ENCODE measurements around the gene NKX2-1.
A peak's percentile ranks its signal among the peaks of the same experiment; 100 is the strongest.

NKX2-1 gene

DNA sequence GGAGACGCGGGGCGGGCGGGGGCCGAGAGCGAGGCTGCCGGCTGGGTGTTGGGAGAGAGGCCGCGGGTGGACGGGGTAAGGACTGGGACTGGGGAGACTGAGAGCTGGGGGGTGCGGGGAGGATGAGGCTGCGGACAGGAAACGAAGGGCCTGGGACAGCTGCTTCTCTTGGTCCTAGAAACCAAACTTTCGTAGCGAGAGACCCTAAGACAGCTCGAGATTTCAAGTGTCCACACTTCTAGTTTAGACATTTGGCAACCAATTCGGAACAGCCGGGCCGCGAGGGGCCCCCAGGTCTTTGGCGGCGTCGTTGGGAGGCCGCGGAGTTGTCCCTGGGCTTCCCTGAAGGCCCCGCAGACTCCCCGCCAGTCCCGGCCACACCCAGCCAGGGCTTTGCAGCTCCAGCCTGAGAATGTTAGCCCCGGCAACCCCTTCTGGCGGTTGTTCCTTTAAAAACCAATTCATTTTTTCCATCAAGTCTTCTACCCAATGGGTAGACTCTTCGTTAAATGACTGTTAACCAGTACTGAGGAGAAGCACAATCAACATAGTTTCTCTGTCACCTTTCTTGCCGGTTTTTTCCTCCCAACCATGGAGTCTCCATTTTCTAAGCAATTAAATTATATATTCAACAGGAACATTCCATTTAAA, 11.5 kb downstream of the NKX2-1 start:
- Histone ChIP-seq H3K9me3 (ENCODE audit: control insufficient read depth, insufficient read depth, low read length) (no peaks in the 10 kb centered on the region), H3K4me1 (ENCODE audit: control insufficient read depth, insufficient read depth, low read length) (peaks cover 15% of the 10 kb centered on the region), H3K9ac (ENCODE audit: low read depth, low read length) (no peak overlapping the region), H3K27me3 (ENCODE audit: control insufficient read depth, insufficient read depth, low read length) (peaks cover 96% of the 10 kb centered on the region), H3K4me3 (ENCODE audit: low read depth, low read length) (peak overlapping the region; percentile 33), H3K36me3 (ENCODE audit: control insufficient read depth, insufficient read depth, low read length) (no peaks in the 10 kb centered on the region)

DNA sequence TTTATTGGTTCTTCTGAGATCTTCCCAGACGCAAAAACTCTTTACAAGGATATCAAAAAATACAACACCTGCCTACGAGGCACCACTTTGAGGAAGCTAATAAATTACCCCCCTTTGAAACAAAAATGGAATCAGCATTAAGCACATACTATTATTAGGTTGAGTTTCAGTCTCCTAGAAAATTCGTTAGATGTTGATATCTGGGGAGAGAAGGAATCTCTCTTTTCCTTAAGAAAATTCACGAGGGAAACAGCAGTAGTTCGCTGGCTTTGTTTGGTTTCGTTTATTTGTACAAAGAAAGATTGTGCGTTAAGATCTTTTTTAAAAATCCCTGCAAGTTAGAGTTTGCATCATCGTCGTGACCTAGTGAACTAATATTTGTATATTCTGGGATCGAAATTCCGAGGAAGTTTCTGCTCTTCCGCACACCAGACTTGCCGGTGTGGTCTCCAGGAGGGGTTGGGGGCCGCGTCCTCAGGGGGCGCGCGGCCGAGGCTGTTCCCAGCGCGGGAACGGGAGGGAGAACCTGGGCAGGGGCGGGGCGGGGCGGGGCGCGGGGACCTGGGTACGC, 12.1 kb downstream of the NKX2-1 start:
- no peak overlapping the region for H3K9ac ChIP-seq (ENCODE audit: low read depth, low read length)
- peaks cover 96% of the 10 kb centered on the region for H3K27me3 ChIP-seq (ENCODE audit: control insufficient read depth, insufficient read depth, low read length)
- peaks cover 15% of the 10 kb centered on the region for H3K4me1 ChIP-seq (ENCODE audit: control insufficient read depth, insufficient read depth, low read length)
- no peaks in the 10 kb centered on the region for H3K9me3 ChIP-seq (ENCODE audit: control insufficient read depth, insufficient read depth, low read length)
- H3K36me3 ChIP-seq (ENCODE audit: control insufficient read depth, insufficient read depth, low read length), result no peaks in the 10 kb centered on the region
- no peak overlapping the region for H3K4me3 ChIP-seq (ENCODE audit: low read depth, low read length)

- H3K4me1 ChIP-seq (ENCODE audit: control insufficient read depth, insufficient read depth, low read length), result peaks cover 15% of the 10 kb centered on the region
- no peaks in the 10 kb centered on the region for H3K36me3 ChIP-seq (ENCODE audit: control insufficient read depth, insufficient read depth, low read length)
- peak overlapping the region; percentile 31 for H3K4me3 ChIP-seq (ENCODE audit: low read depth, low read length)
- no peak overlapping the region for H3K9ac ChIP-seq (ENCODE audit: low read depth, low read length)
- peaks cover 96% of the 10 kb centered on the region for H3K27me3 ChIP-seq (ENCODE audit: control insufficient read depth, insufficient read depth, low read length)
- H3K9me3 ChIP-seq (ENCODE audit: control insufficient read depth, insufficient read depth, low read length), result no peaks in the 10 kb centered on the region
Observed at GRCh38 chr14:36506732-36507614, 13.1 kb downstream of the NKX2-1 start.

DNA sequence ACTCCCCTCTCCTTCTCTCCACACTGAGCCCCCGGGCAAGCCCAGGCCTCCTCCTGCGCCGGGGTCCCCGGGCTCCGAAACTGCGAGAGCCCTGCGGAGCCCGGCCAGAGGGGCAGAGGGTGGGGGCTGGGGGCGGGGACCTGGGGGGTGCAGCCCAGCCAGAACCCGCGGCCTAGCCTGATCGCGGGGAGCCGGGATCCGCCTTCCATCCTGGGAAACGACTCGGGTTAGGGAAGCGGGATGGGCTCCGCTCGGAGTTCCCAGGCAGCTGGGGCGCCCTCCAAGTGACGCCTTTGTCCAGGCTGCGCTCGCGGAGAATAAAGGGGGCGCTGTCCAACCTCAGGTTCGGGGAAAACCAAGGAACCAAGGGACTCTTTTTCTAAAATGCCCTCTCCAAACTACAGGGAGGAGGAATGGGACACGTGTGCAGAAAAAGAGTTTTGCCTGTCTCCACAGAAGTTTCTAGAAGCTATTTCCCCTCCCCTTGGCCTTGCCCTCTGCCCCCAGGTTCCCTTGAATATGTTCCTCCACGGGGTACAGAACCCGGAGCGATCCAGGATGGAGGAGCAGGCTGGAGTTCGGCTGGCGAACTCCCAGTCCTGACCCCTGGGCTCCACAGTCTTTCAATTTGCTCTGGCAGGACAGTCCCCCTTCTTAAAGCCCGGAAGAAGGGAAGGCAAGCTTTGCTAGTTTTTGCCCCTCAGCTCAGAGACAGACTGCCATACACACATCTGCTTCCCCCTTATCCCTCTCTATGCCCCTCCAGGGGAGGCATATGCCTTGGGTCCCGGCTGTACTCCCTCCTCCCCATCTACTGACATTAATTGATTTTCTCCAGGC, 13.9 kb downstream of the NKX2-1 start:
- H3K4me3 ChIP-seq (ENCODE audit: low read depth, low read length), result peak overlapping the region; percentile 37
- H3K9me3 ChIP-seq (ENCODE audit: control insufficient read depth, insufficient read depth, low read length), result no peaks in the 10 kb centered on the region
- H3K36me3 ChIP-seq (ENCODE audit: control insufficient read depth, insufficient read depth, low read length), result no peaks in the 10 kb centered on the region
- peaks cover 96% of the 10 kb centered on the region for H3K27me3 ChIP-seq (ENCODE audit: control insufficient read depth, insufficient read depth, low read length)
- H3K4me1 ChIP-seq (ENCODE audit: control insufficient read depth, insufficient read depth, low read length), result peaks cover 15% of the 10 kb centered on the region
- no peak overlapping the region for H3K9ac ChIP-seq (ENCODE audit: low read depth, low read length)

DNA sequence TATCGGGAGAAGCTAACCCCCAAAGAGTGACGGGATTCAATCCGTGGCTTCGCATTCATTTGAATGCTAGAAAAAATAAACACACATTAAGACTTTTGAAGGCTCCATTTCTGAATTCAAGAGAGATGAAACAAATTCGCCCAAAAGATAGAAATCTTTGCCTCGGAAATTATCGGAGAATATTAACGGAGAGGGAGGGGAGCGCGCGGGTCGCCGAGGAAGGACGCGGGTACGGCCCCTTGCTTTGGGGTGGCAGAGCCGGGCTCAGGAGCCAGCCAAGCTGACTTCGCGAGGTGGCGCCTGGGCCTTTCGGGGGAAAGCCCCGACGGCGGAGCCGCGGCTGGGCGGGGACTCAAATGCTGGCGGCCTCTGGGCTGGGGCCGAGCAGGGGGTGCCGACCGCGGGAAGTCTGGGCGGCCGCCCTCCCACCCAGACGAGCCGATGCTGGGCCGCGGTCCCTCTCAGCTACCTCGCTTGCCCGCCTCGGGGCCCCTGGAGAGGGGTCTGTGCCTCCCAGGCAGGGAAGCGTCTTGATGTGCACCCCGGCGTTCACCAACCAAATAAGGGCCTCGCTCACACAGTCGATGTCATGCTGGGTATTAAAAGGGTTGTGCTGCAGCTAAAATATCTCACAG, 14.7 kb downstream of the NKX2-1 start:
- no peaks in the 10 kb centered on the region for H3K9me3 ChIP-seq (ENCODE audit: control insufficient read depth, insufficient read depth, low read length)
- peaks cover 15% of the 10 kb centered on the region for H3K4me1 ChIP-seq (ENCODE audit: control insufficient read depth, insufficient read depth, low read length)
- H3K4me3 ChIP-seq (ENCODE audit: low read depth, low read length), result peak overlapping the region; percentile 37
- H3K27me3 ChIP-seq (ENCODE audit: control insufficient read depth, insufficient read depth, low read length), result peaks cover 96% of the 10 kb centered on the region
- no peaks in the 10 kb centered on the region for H3K36me3 ChIP-seq (ENCODE audit: control insufficient read depth, insufficient read depth, low read length)
- no peak overlapping the region for H3K9ac ChIP-seq (ENCODE audit: low read depth, low read length)

DNA sequence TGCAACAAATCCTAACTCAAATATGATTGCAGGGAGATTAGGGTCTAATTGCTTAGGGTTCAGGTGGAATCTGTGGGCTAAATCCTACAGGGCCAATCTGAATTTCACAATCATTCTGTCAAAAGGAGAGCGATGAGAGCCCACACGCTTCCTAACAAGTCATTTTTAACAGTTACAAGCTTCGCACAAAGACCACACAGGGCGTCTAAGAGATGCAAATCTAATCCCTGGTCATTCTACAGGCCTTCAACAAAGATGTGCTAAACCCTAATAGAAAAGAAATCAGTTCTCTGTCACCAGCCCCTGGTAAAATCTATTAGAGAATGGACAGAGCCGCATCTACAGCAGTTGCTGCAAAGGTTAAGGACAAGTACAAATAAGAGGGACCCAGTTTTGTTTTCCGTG, 15.3 kb downstream of the NKX2-1 start:
- Histone ChIP-seq H3K9ac (ENCODE audit: low read depth, low read length) (no peak overlapping the region), H3K36me3 (ENCODE audit: control insufficient read depth, insufficient read depth, low read length) (no peaks in the 10 kb centered on the region), H3K4me1 (ENCODE audit: control insufficient read depth, insufficient read depth, low read length) (peaks cover 13% of the 10 kb centered on the region), H3K9me3 (ENCODE audit: control insufficient read depth, insufficient read depth, low read length) (no peaks in the 10 kb centered on the region), H3K27me3 (ENCODE audit: control insufficient read depth, insufficient read depth, low read length) (peaks cover 96% of the 10 kb centered on the region), H3K4me3 (ENCODE audit: low read depth, low read length) (peak overlapping the region; percentile 37)

- H3K36me3 ChIP-seq (ENCODE audit: control insufficient read depth, insufficient read depth, low read length), result no peaks in the 10 kb centered on the region
- peak overlapping the region; percentile 27 for H3K4me3 ChIP-seq (ENCODE audit: low read depth, low read length)
- H3K9ac ChIP-seq (ENCODE audit: low read depth, low read length), result no peak overlapping the region
- H3K4me1 ChIP-seq (ENCODE audit: control insufficient read depth, insufficient read depth, low read length), result peaks cover 13% of the 10 kb centered on the region
- H3K9me3 ChIP-seq (ENCODE audit: control insufficient read depth, insufficient read depth, low read length), result no peaks in the 10 kb centered on the region
- peaks cover 96% of the 10 kb centered on the region for H3K27me3 ChIP-seq (ENCODE audit: control insufficient read depth, insufficient read depth, low read length)
Observed at GRCh38 chr14:36503771-36504741, 16.0 kb downstream of the NKX2-1 start.

- Histone ChIP-seq H3K9ac (ENCODE audit: low read depth, low read length) (no peak overlapping the region), H3K27me3 (ENCODE audit: control insufficient read depth, insufficient read depth, low read length) (peaks cover 96% of the 10 kb centered on the region), H3K9me3 (ENCODE audit: control insufficient read depth, insufficient read depth, low read length) (no peaks in the 10 kb centered on the region), H3K4me3 (ENCODE audit: low read depth, low read length) (no peak overlapping the region), H3K4me1 (ENCODE audit: control insufficient read depth, insufficient read depth, low read length) (peaks cover 9% of the 10 kb centered on the region), H3K36me3 (ENCODE audit: control insufficient read depth, insufficient read depth, low read length) (no peaks in the 10 kb centered on the region)
Observed at GRCh38 chr14:36502558-36503508, 17.2 kb downstream of the NKX2-1 start.

- no peaks in the 10 kb centered on the region for H3K9me3 ChIP-seq (ENCODE audit: control insufficient read depth, insufficient read depth, low read length)
- no peak overlapping the region for H3K9ac ChIP-seq (ENCODE audit: low read depth, low read length)
- H3K4me3 ChIP-seq (ENCODE audit: low read depth, low read length), result no peak overlapping the region
- H3K4me1 ChIP-seq (ENCODE audit: control insufficient read depth, insufficient read depth, low read length), result peaks cover 4% of the 10 kb centered on the region
- no peaks in the 10 kb centered on the region for H3K36me3 ChIP-seq (ENCODE audit: control insufficient read depth, insufficient read depth, low read length)
- peaks cover 90% of the 10 kb centered on the region for H3K27me3 ChIP-seq (ENCODE audit: control insufficient read depth, insufficient read depth, low read length)
Observed at GRCh38 chr14:36498938-36499337, 21.1 kb downstream of the NKX2-1 start.

Data from iPS-15b (cell line).